Measurements from ENCODE around the gene RHD. TPM values are rescaled to one million over a fixed set of nuclear protein-coding genes. Genes with fewer than 3 reads are reported as not detected.
"Not testable (repeated sequence)": the region's sequence is repeated elsewhere in the genome, so short reads cannot be mapped to it uniquely, and the experiment has no call there.

RHD gene
- total and polyA plus RNA-seq, 10 donors, result 0.03 to 3.9 (median 1.6) TPM; not detected in 3

- DNase-seq, result no peak
- intact Hi-C loops (cut with DNase I; ENCODE audit: low total_unique reads), result no loop called here
- Histone ChIP-seq H3K4me3 (no peak overlapping the region), H3K27ac (peak overlapping the region in 2 of 8 donors; percentile 19 to 39), H3K36me3 (peaks cover 0 to 63% (median 51%) of the 10 kb centered on the region in 6 donors), H3K4me1 (peaks cover 0 to 11% (median 2%) of the 10 kb centered on the region in 6 donors), H3K27me3 (replicated peaks in 1 of 7) (no peaks in the 10 kb centered on the region), H3K9me3 (no peaks in the 10 kb centered on the region)
- WGBS, 5 donors, result 89 to 94% (median 92%) methylated on average over 7 of the region's 7 CpGs
- TF ChIP-seq CTCF (IDR thresholded peaks at IDR 0.05 in 8 of 11, conservative IDR thresholded peaks at IDR 0.05 in 3 of 11) (no peak), POLR2A (IDR thresholded peaks at IDR 0.05) (no peak), POLR2AphosphoS5 (IDR thresholded peaks at IDR 0.05) (peak in 1 of 3 donors; percentile 16)
Observed at GRCh38 chr1:25360596-25361581, 88.6 kb downstream of the RHD start.

- H3K4me3 ChIP-seq, result no peak overlapping the region
- intact Hi-C loops (cut with DNase I; ENCODE audit: low total_unique reads), result no loop called here
- no peaks in the 10 kb centered on the region for H3K9me3 ChIP-seq
- WGBS, 5 donors, result 70 to 90% (median 82%) methylated on average over 2 of the region's 2 CpGs
- TF ChIP-seq POLR2AphosphoS5 (IDR thresholded peaks at IDR 0.05) (no peak), CTCF (IDR thresholded peaks at IDR 0.05 in 8 of 11, conservative IDR thresholded peaks at IDR 0.05 in 3 of 11) (no peak), POLR2A (IDR thresholded peaks at IDR 0.05) (no peak)
- DNase-seq, result no peak
- peaks cover 0 to 2% (median under 1%) of the 10 kb centered on the region in 6 donors for H3K4me1 ChIP-seq
- peak overlapping the region in 3 of 8 donors; percentile 19 to 39 (median 28) for H3K27ac ChIP-seq
- H3K36me3 ChIP-seq, result peaks cover 0 to 53% (median 44%) of the 10 kb centered on the region in 6 donors
- H3K27me3 ChIP-seq (replicated peaks in 1 of 7), result no peaks in the 10 kb centered on the region
Observed at GRCh38 chr1:25361901-25362300, 89.6 kb downstream of the RHD start.

GRCh38 chr1:25362634-25363559 lies 90.6 kb downstream of the RHD start:
- no CpG with 5 or more reads among the region's 17 CpGs for WGBS, 5 donors

GRCh38 chr1:25369241-25369640 lies 96.9 kb downstream of the RHD start:
- H3K4me1 ChIP-seq, result peaks cover 0 to 5% (median 0%) of the 10 kb centered on the region in 6 donors
- H3K36me3 ChIP-seq, result peaks cover 0 to 6% (median 0%) of the 10 kb centered on the region in 6 donors
- H3K4me3 ChIP-seq, result no peak overlapping the region
- WGBS, 5 donors, result 78 to 99% (median 87%) methylated on average over 4 of the region's 4 CpGs
- H3K27me3 ChIP-seq (replicated peaks in 1 of 7), result no peaks in the 10 kb centered on the region
- DNase-seq, result no peak
- H3K27ac ChIP-seq, result no peak overlapping the region
- TF ChIP-seq CTCF (IDR thresholded peaks at IDR 0.05 in 8 of 11, conservative IDR thresholded peaks at IDR 0.05 in 3 of 11), result no peak
- TF ChIP-seq POLR2AphosphoS5 (IDR thresholded peaks at IDR 0.05), result no peak
- no peak for TF ChIP-seq POLR2A (IDR thresholded peaks at IDR 0.05)
- intact Hi-C loops (cut with DNase I; ENCODE audit: low total_unique reads), result no loop called here
- no peaks in the 10 kb centered on the region for H3K9me3 ChIP-seq

More at GRCh38 chr1:25362634-25363559, 90.6 kb downstream of the RHD start:
- H3K9me3 ChIP-seq; intact Hi-C loops (cut with DNase I; ENCODE audit: low total_unique reads); H3K4me1 ChIP-seq; H3K27ac ChIP-seq; H3K4me3 ChIP-seq; DNase-seq; H3K27me3 ChIP-seq (replicated peaks in 1 of 7): not testable (repeated sequence)
- H3K36me3 ChIP-seq, result peaks cover 0 to 44% (median 38%) of the 10 kb centered on the region in 6 donors

GRCh38 chr1:25369691-25370271 lies 97.5 kb downstream of the RHD start:
- H3K4me1 ChIP-seq; DNase-seq; H3K27me3 ChIP-seq (replicated peaks in 1 of 7); H3K36me3 ChIP-seq; H3K27ac ChIP-seq; H3K9me3 ChIP-seq; intact Hi-C loops (cut with DNase I; ENCODE audit: low total_unique reads); H3K4me3 ChIP-seq: not testable (repeated sequence)
- WGBS, 5 donors, result 67 to 91% (median 86%) methylated on average over 11 to 12 of the region's 12 CpGs

GRCh38 chr1:25371757-25372156 lies 99.4 kb downstream of the RHD start:
- 73 to 88% (median 78%) methylated on average over 7 of the region's 7 CpGs for WGBS, 5 donors
- H3K27ac ChIP-seq; intact Hi-C loops (cut with DNase I; ENCODE audit: low total_unique reads): not testable (repeated sequence)

More at GRCh38 chr1:25371757-25372156, 99.4 kb downstream of the RHD start:
- not testable (repeated sequence) for H3K9me3 ChIP-seq; H3K4me1 ChIP-seq; DNase-seq; H3K36me3 ChIP-seq; H3K4me3 ChIP-seq; H3K27me3 ChIP-seq (replicated peaks in 1 of 7)

All from spleen (tissue), 11 donors.